H9 (cell line): Measurements from ENCODE around the gene CEACAM16. TPM values are rescaled to one million over a fixed set of nuclear protein-coding genes. Genes with fewer than 3 reads are reported as not detected.

Source experiments
- DNase-seq: peaks from one replicate; pipeline ENCODE4 v3.0.0-alpha.2; 2017
- H2AFZ ChIP-seq: one replicate; pipeline ENCODE4 v1.6.1; 2013; ENCODE audit warnings: mild to moderate bottlenecking, low read length, control low read depth, moderate library complexity
- H2AK5ac ChIP-seq: 2 replicates; pipeline ENCODE4 v1.6.1; 2013; ENCODE audit warnings: low read length, control low read depth, mixed read lengths; ENCODE audit not compliant: insufficient read length
- H2BK120ac ChIP-seq: one replicate; pipeline ENCODE4 v1.6.1; 2013; ENCODE audit warnings: low read depth, mild to moderate bottlenecking, low read length, control low read depth, inconsistent platforms; ENCODE audit not compliant: poor library complexity, severe bottlenecking
- H2BK12ac ChIP-seq: 2 replicates; pipeline ENCODE4 v1.6.1; 2013; ENCODE audit warnings: low read length, control low read depth, mixed read lengths, low read depth; ENCODE audit not compliant: insufficient read length
- H2BK15ac ChIP-seq: 2 replicates; pipeline ENCODE4 v1.6.1; 2013; ENCODE audit warnings: low read depth, low read length, control low read depth
- H2BK20ac ChIP-seq: one replicate; pipeline ENCODE4 v1.6.1; 2013; ENCODE audit warnings: low read depth, mild to moderate bottlenecking, low read length, control low read depth, inconsistent platforms; ENCODE audit not compliant: poor library complexity, severe bottlenecking
- H2BK5ac ChIP-seq: 2 replicates; pipeline ENCODE4 v1.6.1; 2013; ENCODE audit warnings: low read length, control low read depth, mixed read lengths; ENCODE audit not compliant: insufficient read length
- H3K14ac ChIP-seq: 2 replicates; pipeline ENCODE4 v1.6.1; 2013; ENCODE audit warnings: low read length, control low read depth; ENCODE audit not compliant: insufficient read depth
- H3K18ac ChIP-seq: 2 replicates; pipeline ENCODE4 v1.6.1; 2013; ENCODE audit warnings: low read depth, mild to moderate bottlenecking, mixed read lengths, low read length, control low read depth; ENCODE audit not compliant: insufficient read length
- H3K23ac ChIP-seq: 2 replicates; pipeline ENCODE4 v1.6.1; 2013; ENCODE audit warnings: low read length, control low read depth, mixed read lengths, low read depth; ENCODE audit not compliant: insufficient read length
- H3K23me2 ChIP-seq: 2 replicates; pipeline ENCODE4 v1.6.1; 2013; ENCODE audit warnings: low read depth, mild to moderate bottlenecking, mixed read lengths, low read length, control low read depth; ENCODE audit not compliant: insufficient read length, poor library complexity, severe bottlenecking
- H3K27ac ChIP-seq: 2 replicates; pipeline ENCODE4 v1.5.1; 2013; ENCODE audit warnings: low read length, control low read depth, mixed read lengths, low read depth; ENCODE audit not compliant: insufficient read length
- H3K27me3 ChIP-seq: 2 replicates; pipeline ENCODE4 v1.6.1; 2013; ENCODE audit warnings: low read length, control low read depth, inconsistent platforms; ENCODE audit not compliant: insufficient read depth
- H3K4ac ChIP-seq: 2 replicates; pipeline ENCODE4 v1.6.1; 2013; ENCODE audit warnings: low read depth, mild to moderate bottlenecking, control low read depth, inconsistent platforms, low read length, moderate library complexity
- H3K4me1 ChIP-seq: 2 replicates; pipeline ENCODE4 v1.6.1; 2013; ENCODE audit warnings: low read length, control low read depth, inconsistent platforms; ENCODE audit not compliant: insufficient read depth
- H3K4me2 ChIP-seq: 2 replicates; pipeline ENCODE4 v1.6.1; 2013; ENCODE audit warnings: low read length, control low read depth, mixed read lengths; ENCODE audit not compliant: insufficient read length, insufficient read depth
- H3K56ac ChIP-seq: 2 replicates; pipeline ENCODE4 v1.6.1; 2013; ENCODE audit warnings: low read depth, mild to moderate bottlenecking, mixed read lengths, low read length, control low read depth; ENCODE audit not compliant: insufficient read length
- H3K79me1 ChIP-seq: 2 replicates; pipeline ENCODE4 v1.6.1; 2013; ENCODE audit warnings: low read depth, mild to moderate bottlenecking, moderate library complexity, low read length, control low read depth, inconsistent platforms; ENCODE audit not compliant: insufficient read depth, poor library complexity, severe bottlenecking
- H3K79me2 ChIP-seq: 2 replicates; pipeline ENCODE4 v1.6.1; 2013; ENCODE audit warnings: low read length, control low read depth, inconsistent platforms; ENCODE audit not compliant: insufficient read depth
- H3K9ac ChIP-seq: 2 replicates; pipeline ENCODE4 v1.6.1; 2013; ENCODE audit warnings: low read length, control low read depth, mixed read lengths; ENCODE audit not compliant: insufficient read length; ENCODE audit errors: extremely low read depth
- H3K9me3 ChIP-seq: one replicate; pipeline ENCODE4 v1.6.1; 2013; ENCODE audit warnings: low read depth, low read length, inconsistent platforms; ENCODE audit not compliant: control insufficient read depth
- H3T11ph ChIP-seq: one replicate; pipeline ENCODE4 v1.6.1; 2013; ENCODE audit warnings: mild to moderate bottlenecking, low read length, control low read depth, inconsistent platforms
- H4K20me1 ChIP-seq: one replicate; pipeline ENCODE4 v1.6.1; 2013; ENCODE audit not compliant: control insufficient read depth, insufficient read length, insufficient read depth
- H4K5ac ChIP-seq: 2 replicates; pipeline ENCODE4 v1.6.1; 2013; ENCODE audit warnings: low read depth, mild to moderate bottlenecking, mixed read lengths, low read length, control low read depth; ENCODE audit not compliant: insufficient read length
- H4K8ac ChIP-seq: replicated peaks from 2 replicates; pipeline ENCODE4 v1.6.1; 2013; ENCODE audit warnings: low read length, control low read depth, mixed read lengths, low read depth; ENCODE audit not compliant: insufficient read length
- H4K91ac ChIP-seq: 2 replicates; pipeline ENCODE4 v1.6.1; 2013; ENCODE audit warnings: low read depth, mild to moderate bottlenecking, moderate library complexity, mixed read lengths, low read length, control low read depth; ENCODE audit not compliant: insufficient read length
- H3K27ac Mint-ChIP-seq, 3 experiments: 2 replicates in 2 of 3; 3 replicates in 1 of 3; pipeline ENCODE4 v1.8.0; 2020 to 2021; ENCODE audit warnings: mixed read lengths in 3 of 3, mild to moderate bottlenecking in 1 of 3, moderate library complexity in 1 of 3
- H3K27me3 Mint-ChIP-seq: 2 replicates; pipeline ENCODE4 v1.8.0; 2021; ENCODE audit warnings: low read depth, mild to moderate bottlenecking, moderate library complexity, mixed read lengths
- H3K36me3 Mint-ChIP-seq, 3 experiments: 2 replicates in 2 of 3; 3 replicates in 1 of 3; pipeline ENCODE4 v1.8.0; 2020 to 2021; ENCODE audit warnings: low read depth in 3 of 3, mixed read lengths in 3 of 3; ENCODE audit not compliant: insufficient read depth in 1 of 3
- H3K4me1 Mint-ChIP-seq, 2 experiments: 2 replicates each; pipeline ENCODE4 v1.8.0; 2020; ENCODE audit warnings: mixed read lengths in 2 of 2
- H3K4me3 Mint-ChIP-seq, 2 experiments: 2 replicates in 1 of 2; 3 replicates in 1 of 2; pipeline ENCODE4 v1.8.0; 2020 to 2021; ENCODE audit warnings: mild to moderate bottlenecking in 2 of 2, mixed read lengths in 2 of 2, moderate library complexity in 1 of 2
- H3K9me3 Mint-ChIP-seq, 2 experiments: 2 replicates in 1 of 2; 3 replicates in 1 of 2; pipeline ENCODE4 v1.8.0; 2020; ENCODE audit warnings: mild to moderate bottlenecking in 2 of 2, mixed read lengths in 2 of 2, moderate library complexity in 1 of 2
- WGBS: extraction: QIAGEN DNeasy Blood & Tissue Kit; methylation state at CpG from one replicate; pipeline ENCODE4 v1.1.7; 2013; ENCODE audit warnings: missing lambda C conversion rate, low lambda C conversion rate, mixed read lengths; ENCODE audit not compliant: insufficient read length; ENCODE audit errors: extremely low coverage; 5-methylcytosine and 5-hydroxymethylcytosine counted together
- total RNA-seq: library from RNA; stranded (reverse); gene quantifications from 2 replicates; pipeline ENCODE4 v1.2.1, GENCODE V29; 2021
- TF ChIP-seq, protein P1 (sequence below): fragments of 200-600 bp; sonication (generic); conservative IDR thresholded peaks from 3 replicates; pipeline ENCODE4 v1.8.0; 2021; ENCODE audit warnings: antibody characterized with exemption, mild to moderate bottlenecking

CEACAM16 gene
- total RNA-seq, 1 experiment from 2014 or later = not detected

DNA sequence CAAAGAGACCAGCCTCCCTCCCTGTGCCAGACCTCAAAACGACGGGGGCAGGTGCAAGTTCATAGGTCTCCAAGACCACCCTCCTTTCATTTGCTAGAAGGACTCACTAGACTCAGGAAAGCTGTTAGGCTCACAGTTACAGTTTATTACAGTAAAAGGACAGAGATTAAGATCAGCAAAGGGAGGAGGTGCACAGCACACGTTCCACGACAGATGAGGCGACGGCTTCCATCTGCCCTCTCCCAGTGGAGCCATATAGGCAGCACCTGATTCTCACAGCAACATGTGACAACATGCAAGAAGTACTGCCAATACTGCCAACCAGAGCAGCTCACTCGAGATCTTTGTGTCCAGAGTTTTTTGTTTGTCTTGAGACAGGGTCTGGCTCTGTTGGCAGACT is 37.0 kb upstream of the CEACAM16 start:
- Mint-ChIP-seq H3K9me3 (no peaks in the 10 kb centered on the region), H3K4me3 (no peak overlapping the region), H3K36me3 (peaks cover 25 to 57% (median 40%) of the 10 kb centered on the region in 3 experiments; a peak in 6 of 7 replicates), H3K27me3 (no peaks in the 10 kb centered on the region; the same call in none of the 2 replicates), H3K4me1 (peaks cover 9 to 13% of the 10 kb centered on the region in 2 experiments), H3K27ac (no peak overlapping the region)
- no peak overlapping the region for H2BK120ac ChIP-seq
- H3K4me1 ChIP-seq = no peaks in the 10 kb centered on the region
- H3K27ac ChIP-seq = no peak overlapping the region
- H3K56ac ChIP-seq = no peak overlapping the region
- no peak overlapping the region for H4K91ac ChIP-seq
- H3K4me2 ChIP-seq = no peak overlapping the region
- no peak overlapping the region for H3K9ac ChIP-seq
- H3K27me3 ChIP-seq = no peaks in the 10 kb centered on the region
- no peak overlapping the region for H2AK5ac ChIP-seq
- no peak overlapping the region for H3K14ac ChIP-seq
- H3K4ac ChIP-seq = no peak overlapping the region
- H3K23me2 ChIP-seq = no peaks in the 10 kb centered on the region
- H4K5ac ChIP-seq = no peak overlapping the region
- no peaks in the 10 kb centered on the region for H3K79me1 ChIP-seq
- no peak overlapping the region for H3K18ac ChIP-seq
- H3K9me3 ChIP-seq = no peaks in the 10 kb centered on the region
- no peak overlapping the region for H3K23ac ChIP-seq
- H3K79me2 ChIP-seq = no peaks in the 10 kb centered on the region
- H2AFZ ChIP-seq = no peak overlapping the region
- WGBS = no CpG with 5 or more reads among the region's 7 CpGs
- H4K20me1 ChIP-seq = no peaks in the 10 kb centered on the region
- no peak overlapping the region for H2BK20ac ChIP-seq
- no peak overlapping the region for H2BK5ac ChIP-seq
- H3T11ph ChIP-seq = no peak overlapping the region
- TF ChIP-seq, protein P1, sequence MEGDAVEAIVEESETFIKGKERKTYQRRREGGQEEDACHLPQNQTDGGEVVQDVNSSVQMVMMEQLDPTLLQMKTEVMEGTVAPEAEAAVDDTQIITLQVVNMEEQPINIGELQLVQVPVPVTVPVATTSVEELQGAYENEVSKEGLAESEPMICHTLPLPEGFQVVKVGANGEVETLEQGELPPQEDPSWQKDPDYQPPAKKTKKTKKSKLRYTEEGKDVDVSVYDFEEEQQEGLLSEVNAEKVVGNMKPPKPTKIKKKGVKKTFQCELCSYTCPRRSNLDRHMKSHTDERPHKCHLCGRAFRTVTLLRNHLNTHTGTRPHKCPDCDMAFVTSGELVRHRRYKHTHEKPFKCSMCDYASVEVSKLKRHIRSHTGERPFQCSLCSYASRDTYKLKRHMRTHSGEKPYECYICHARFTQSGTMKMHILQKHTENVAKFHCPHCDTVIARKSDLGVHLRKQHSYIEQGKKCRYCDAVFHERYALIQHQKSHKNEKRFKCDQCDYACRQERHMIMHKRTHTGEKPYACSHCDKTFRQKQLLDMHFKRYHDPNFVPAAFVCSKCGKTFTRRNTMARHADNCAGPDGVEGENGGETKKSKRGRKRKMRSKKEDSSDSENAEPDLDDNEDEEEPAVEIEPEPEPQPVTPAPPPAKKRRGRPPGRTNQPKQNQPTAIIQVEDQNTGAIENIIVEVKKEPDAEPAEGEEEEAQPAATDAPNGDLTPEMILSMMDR = no peak
- no peak overlapping the region for H4K8ac ChIP-seq
- no peak overlapping the region for H2BK12ac ChIP-seq
- H2BK15ac ChIP-seq = no peak overlapping the region
- DNase-seq = no peak
